Medulla oblongata (tissue), 1 donor: Measurements from ENCODE around the gene IARS1.

Source experiments
- DNase-seq: peaks from one replicate; pipeline ENCODE4 v3.0.0-alpha.2; 2015; ENCODE audit errors: extremely low spot score

Gene IARS1

DNA sequence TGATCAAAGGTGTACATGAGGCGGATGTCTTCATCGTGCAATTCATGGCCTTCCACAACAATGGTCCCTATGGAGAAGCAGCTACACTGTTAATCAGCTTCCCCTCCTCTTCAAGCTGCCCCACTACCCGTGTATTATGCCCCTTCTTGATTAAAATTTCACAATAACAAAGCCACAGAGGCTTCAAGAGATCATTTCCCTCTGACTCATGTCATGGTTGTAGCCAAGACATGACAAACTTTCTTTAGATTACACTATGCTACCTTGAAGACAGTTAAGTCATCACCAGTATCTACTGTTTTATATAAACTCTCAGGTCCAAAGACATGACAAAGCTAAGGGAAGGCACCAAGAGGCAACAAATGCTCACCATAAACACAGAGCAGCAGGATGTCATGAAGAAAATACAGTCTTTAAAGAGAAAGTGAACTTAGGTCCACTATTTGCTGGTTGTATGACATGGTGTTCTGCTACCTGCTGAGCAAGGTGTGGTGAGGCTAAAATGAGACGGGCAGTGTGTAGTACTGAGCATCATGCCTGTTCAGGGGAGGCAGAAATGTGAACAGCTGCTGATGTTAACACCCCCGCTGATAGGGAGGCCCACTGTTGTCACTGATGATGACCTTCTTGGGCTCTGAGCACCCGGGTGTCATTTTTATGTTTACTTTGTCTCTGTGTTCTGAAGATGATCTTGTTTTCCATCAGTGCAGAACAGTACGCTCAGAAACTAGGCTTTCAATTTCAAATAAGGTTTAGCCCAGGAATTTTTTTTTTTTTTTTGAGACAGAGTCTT, 48.3 kb downstream of the IARS1 start:
- DNase-seq: no peak
